Kidney epithelial cell (primary cell): ENCODE data around the gene UPK3B. TPM values are rescaled to one million over a fixed set of nuclear protein-coding genes. Genes with fewer than 3 reads are reported as not detected.
"Not testable (repeated sequence)": the region's sequence is repeated elsewhere in the genome, so short reads cannot be mapped to it uniquely, and the experiment has no call there.

Source experiments
- DNase-seq: peaks from one replicate; pipeline ENCODE4 v3.0.0-alpha.2; 2010; ENCODE audit warnings: low read depth
- H3K27me3 ChIP-seq: 2 replicates; pipeline ENCODE4 v1.6.0; 2011; ENCODE audit warnings: low read length; ENCODE audit not compliant: control insufficient read depth, insufficient read depth
- H3K36me3 ChIP-seq: 2 replicates; pipeline ENCODE4 v1.5.1; 2011; ENCODE audit warnings: low read length; ENCODE audit not compliant: control insufficient read depth, insufficient read depth
- H3K4me3 ChIP-seq: 2 replicates; pipeline ENCODE4 v1.5.1; 2011; ENCODE audit warnings: low read depth, mild to moderate bottlenecking, control low read depth, low read length
- CTCF ChIP-seq: IDR thresholded peaks from 2 replicates; pipeline ENCODE4 v1.5.1; 2011; ENCODE audit warnings: mild to moderate bottlenecking, moderate library complexity, low read length, control low read depth, inconsistent platforms; ENCODE audit not compliant: insufficient read depth, poor library complexity, severe bottlenecking
- total RNA-seq: library from RNA; depleted of rRNA; stranded (reverse); fragments of >200 nt; gene quantifications from 2 replicates; pipeline ENCODE4 v1.2.3, GENCODE V29; 2015

Gene UPK3B
- not detected in 2 replicates for total RNA-seq

- Histone ChIP-seq H3K27me3 (no peaks in the 10 kb centered on the region), H3K36me3 (no peaks in the 10 kb centered on the region), H3K4me3 (no peak within 1 kb of the TSS)
- DNase-seq: no peak
- TF ChIP-seq CTCF: no peak
Measured at GRCh38 chr7:76509931-76510877, at the start of gene UPK3B. TSS of gene UPK3B (plus strand) at chr7:76510552. CDS start at chr7:76510653, 101 bp downstream.

- H3K27me3 ChIP-seq, DNase-seq, H3K4me3 ChIP-seq, H3K36me3 ChIP-seq: not testable (repeated sequence)
Measured at GRCh38 chr7:76460767-76461166, 49.6 kb upstream of the UPK3B start.

GRCh38 chr7:76461464-76462101 is 48.8 kb upstream of the UPK3B start, which contains the start of gene DTX2:
TSS of gene DTX2 (plus strand) at chr7:76461709. CDS start at chr7:76480510, 18,801 bp downstream.
- not testable (repeated sequence) for H3K36me3 ChIP-seq, DNase-seq, H3K27me3 ChIP-seq
- H3K4me3 ChIP-seq: peak within 1 kb of the TSS; percentile 53

GRCh38 chr7:76462271-76462882 is 48.0 kb upstream of the UPK3B start:
- not testable (repeated sequence) for H3K27me3 ChIP-seq, H3K4me3 ChIP-seq, H3K36me3 ChIP-seq, DNase-seq

- H3K4me3 ChIP-seq, H3K27me3 ChIP-seq, H3K36me3 ChIP-seq, DNase-seq: not testable (repeated sequence)
Measured at GRCh38 chr7:76464959-76465358, 45.4 kb upstream of the UPK3B start.

GRCh38 chr7:76465950-76466349 is 44.4 kb upstream of the UPK3B start:
- H3K27me3 ChIP-seq, H3K36me3 ChIP-seq, H3K4me3 ChIP-seq, DNase-seq: not testable (repeated sequence)

GRCh38 chr7:76467743-76468404 is 42.5 kb upstream of the UPK3B start:
- not testable (repeated sequence) for DNase-seq, H3K36me3 ChIP-seq, H3K4me3 ChIP-seq, H3K27me3 ChIP-seq

GRCh38 chr7:76471556-76472221 is 38.7 kb upstream of the UPK3B start:
- DNase-seq, H3K36me3 ChIP-seq, H3K4me3 ChIP-seq, H3K27me3 ChIP-seq: not testable (repeated sequence)

GRCh38 chr7:76473097-76473496 is 37.3 kb upstream of the UPK3B start:
- not testable (repeated sequence) for H3K36me3 ChIP-seq, DNase-seq, H3K4me3 ChIP-seq

GRCh38 chr7:76476280-76476679 is 34.1 kb upstream of the UPK3B start:
- H3K36me3 ChIP-seq, H3K27me3 ChIP-seq, DNase-seq, H3K4me3 ChIP-seq: not testable (repeated sequence)

More at GRCh38 chr7:76473097-76473496, 37.3 kb upstream of the UPK3B start:
- H3K27me3 ChIP-seq: not testable (repeated sequence)

GRCh38 chr7:76476742-76477474 is 33.4 kb upstream of the UPK3B start:
- H3K27me3 ChIP-seq, H3K4me3 ChIP-seq, H3K36me3 ChIP-seq, DNase-seq: not testable (repeated sequence)

GRCh38 chr7:76479628-76480027 is 30.7 kb upstream of the UPK3B start:
- not testable (repeated sequence) for H3K4me3 ChIP-seq, DNase-seq, H3K27me3 ChIP-seq, H3K36me3 ChIP-seq
